Esophagus muscularis mucosa (tissue), 4 donors: ENCODE measurements around the gene PAIP1.

Experiments
- EP300 ChIP-seq: sonication (generic); formaldehyde crosslinking; IDR thresholded peaks from one replicate; pipeline ENCODE4 v1.6.1; 2017; ENCODE audit warnings: antibody characterized with exemption
- POLR2A ChIP-seq: fragments of 450-650 bp; IDR thresholded peaks from one replicate; pipeline ENCODE4 v1.6.1; 2017; ENCODE audit warnings: antibody characterized with exemption, moderate library complexity, mild to moderate bottlenecking, low read depth
- TF ChIP-seq, protein P1 (sequence below), 3 experiments: fragments of 200-600 bp in 2 of 3; fragments of 450-650 bp in 1 of 3; sonication (generic) in 2 of 3; IDR thresholded peaks; one replicate each; pipeline ENCODE4 v1.5.1; 2017 to 2019; ENCODE audit warnings: antibody characterized with exemption in 3 of 3, mild to moderate bottlenecking in 2 of 3, moderate library complexity in 1 of 3

- TF ChIP-seq, protein P1, sequence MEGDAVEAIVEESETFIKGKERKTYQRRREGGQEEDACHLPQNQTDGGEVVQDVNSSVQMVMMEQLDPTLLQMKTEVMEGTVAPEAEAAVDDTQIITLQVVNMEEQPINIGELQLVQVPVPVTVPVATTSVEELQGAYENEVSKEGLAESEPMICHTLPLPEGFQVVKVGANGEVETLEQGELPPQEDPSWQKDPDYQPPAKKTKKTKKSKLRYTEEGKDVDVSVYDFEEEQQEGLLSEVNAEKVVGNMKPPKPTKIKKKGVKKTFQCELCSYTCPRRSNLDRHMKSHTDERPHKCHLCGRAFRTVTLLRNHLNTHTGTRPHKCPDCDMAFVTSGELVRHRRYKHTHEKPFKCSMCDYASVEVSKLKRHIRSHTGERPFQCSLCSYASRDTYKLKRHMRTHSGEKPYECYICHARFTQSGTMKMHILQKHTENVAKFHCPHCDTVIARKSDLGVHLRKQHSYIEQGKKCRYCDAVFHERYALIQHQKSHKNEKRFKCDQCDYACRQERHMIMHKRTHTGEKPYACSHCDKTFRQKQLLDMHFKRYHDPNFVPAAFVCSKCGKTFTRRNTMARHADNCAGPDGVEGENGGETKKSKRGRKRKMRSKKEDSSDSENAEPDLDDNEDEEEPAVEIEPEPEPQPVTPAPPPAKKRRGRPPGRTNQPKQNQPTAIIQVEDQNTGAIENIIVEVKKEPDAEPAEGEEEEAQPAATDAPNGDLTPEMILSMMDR (IDR thresholded peaks at IDR 0.05), result no peak
- TF ChIP-seq POLR2A (no peak), EP300 (no peak)
Measured at GRCh38 chr5:43592363-43592762, 35.5 kb upstream of the PAIP1 start.
